Neutrophil (primary cell): ENCODE results near the gene ITPRID1.

Source experiments
- H3K27ac ChIP-seq: fragments of 200-600 bp; sonication (generic); 2 replicates; pipeline ENCODE4 v1.5.1; 2016; ENCODE audit warnings: mild to moderate bottlenecking, moderate library complexity
- H3K27me3 ChIP-seq: fragments of 200-600 bp; sonication (generic); 2 replicates; pipeline ENCODE4 v1.6.0; 2016; ENCODE audit warnings: mild to moderate bottlenecking
- H3K36me3 ChIP-seq: fragments of 200-600 bp; sonication (generic); 2 replicates; pipeline ENCODE4 v1.5.1; 2017
- H3K4me1 ChIP-seq, 2 experiments: fragments of 200-600 bp in 1 of 2; sonication (generic) in 1 of 2; 1 replicate in 1 of 2; 2 replicates in 1 of 2; pipeline versions ENCODE4 v1.5.1 to v1.6.1; 2013 to 2016; ENCODE audit warnings: low read depth in 1 of 2, low read length in 1 of 2, mild to moderate bottlenecking in 1 of 2, moderate library complexity in 1 of 2; ENCODE audit not compliant: control insufficient read depth in 1 of 2, insufficient read depth in 1 of 2
- H3K4me3 ChIP-seq, 2 experiments: fragments of 200-600 bp in 1 of 2; sonication (generic) in 1 of 2; 1 replicate in 1 of 2; 2 replicates in 1 of 2; pipeline ENCODE4 v1.5.1; 2013 to 2016; ENCODE audit warnings: low read depth in 1 of 2, low read length in 1 of 2, mild to moderate bottlenecking in 1 of 2, moderate library complexity in 1 of 2
- H3K9me3 ChIP-seq: fragments of 200-600 bp; sonication (generic); 2 replicates; pipeline ENCODE4 v1.5.1; 2016
- TF ChIP-seq, protein P1 (sequence below): fragments of 200-600 bp; sonication (generic); IDR thresholded peaks from 2 replicates; pipeline ENCODE4 v1.5.1; 2016; ENCODE audit warnings: antibody characterized with exemption

Gene ITPRID1

DNA sequence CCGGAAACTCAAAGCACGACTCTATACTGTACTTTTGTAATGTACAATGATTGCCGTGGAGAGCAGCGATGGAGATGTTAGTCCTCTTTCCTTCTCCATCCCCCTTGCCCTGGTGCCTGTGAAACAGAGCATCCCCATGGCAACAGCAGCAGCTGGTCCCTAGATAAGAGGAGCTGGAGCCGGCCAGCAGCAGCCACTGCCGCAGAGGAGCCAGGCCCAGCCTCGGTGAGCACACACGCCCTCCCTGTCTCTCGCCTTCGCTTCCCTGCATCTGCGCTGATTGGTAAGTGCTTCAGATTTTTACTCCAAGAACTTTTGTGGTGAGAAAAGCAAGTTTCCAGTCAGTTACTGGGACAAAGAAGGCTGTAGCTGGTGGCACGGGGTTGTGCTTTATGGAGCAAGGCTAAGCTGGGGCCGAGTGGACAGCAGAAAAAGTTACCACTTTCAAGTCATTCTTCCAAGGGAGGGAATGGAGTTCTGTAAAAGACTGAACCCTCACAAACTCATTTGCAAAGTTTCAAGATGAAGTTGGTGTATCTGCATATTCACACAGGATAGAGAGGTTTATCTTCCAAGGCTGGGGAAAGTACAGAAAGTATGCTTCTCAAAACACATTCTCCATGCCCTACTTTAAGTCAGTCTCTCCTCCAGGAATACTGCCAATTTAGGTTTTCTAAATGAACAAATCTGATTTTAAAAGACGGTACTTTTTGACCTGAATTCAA lies 173.3 kb downstream of the ITPRID1 start, which contains the start of gene PPP1R17:
Gene PPP1R17, plus strand, starts transcription at position 192 of the 725 bp plus-strand sequence. CDS start 5,227 bp downstream, outside the sequence.
- no peak within 1 kb of the TSS for H3K4me3 ChIP-seq
- H3K27ac ChIP-seq, result no peak within 1 kb of the TSS
- no peaks in the 10 kb centered on the region for H3K9me3 ChIP-seq
- no peaks in the 10 kb centered on the region for H3K36me3 ChIP-seq
- H3K27me3 ChIP-seq, result peaks cover 11% of the 10 kb centered on the region
- H3K4me1 ChIP-seq, result no peaks in the 10 kb centered on the region
- TF ChIP-seq, protein P1, sequence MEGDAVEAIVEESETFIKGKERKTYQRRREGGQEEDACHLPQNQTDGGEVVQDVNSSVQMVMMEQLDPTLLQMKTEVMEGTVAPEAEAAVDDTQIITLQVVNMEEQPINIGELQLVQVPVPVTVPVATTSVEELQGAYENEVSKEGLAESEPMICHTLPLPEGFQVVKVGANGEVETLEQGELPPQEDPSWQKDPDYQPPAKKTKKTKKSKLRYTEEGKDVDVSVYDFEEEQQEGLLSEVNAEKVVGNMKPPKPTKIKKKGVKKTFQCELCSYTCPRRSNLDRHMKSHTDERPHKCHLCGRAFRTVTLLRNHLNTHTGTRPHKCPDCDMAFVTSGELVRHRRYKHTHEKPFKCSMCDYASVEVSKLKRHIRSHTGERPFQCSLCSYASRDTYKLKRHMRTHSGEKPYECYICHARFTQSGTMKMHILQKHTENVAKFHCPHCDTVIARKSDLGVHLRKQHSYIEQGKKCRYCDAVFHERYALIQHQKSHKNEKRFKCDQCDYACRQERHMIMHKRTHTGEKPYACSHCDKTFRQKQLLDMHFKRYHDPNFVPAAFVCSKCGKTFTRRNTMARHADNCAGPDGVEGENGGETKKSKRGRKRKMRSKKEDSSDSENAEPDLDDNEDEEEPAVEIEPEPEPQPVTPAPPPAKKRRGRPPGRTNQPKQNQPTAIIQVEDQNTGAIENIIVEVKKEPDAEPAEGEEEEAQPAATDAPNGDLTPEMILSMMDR, result no peak

DNA sequence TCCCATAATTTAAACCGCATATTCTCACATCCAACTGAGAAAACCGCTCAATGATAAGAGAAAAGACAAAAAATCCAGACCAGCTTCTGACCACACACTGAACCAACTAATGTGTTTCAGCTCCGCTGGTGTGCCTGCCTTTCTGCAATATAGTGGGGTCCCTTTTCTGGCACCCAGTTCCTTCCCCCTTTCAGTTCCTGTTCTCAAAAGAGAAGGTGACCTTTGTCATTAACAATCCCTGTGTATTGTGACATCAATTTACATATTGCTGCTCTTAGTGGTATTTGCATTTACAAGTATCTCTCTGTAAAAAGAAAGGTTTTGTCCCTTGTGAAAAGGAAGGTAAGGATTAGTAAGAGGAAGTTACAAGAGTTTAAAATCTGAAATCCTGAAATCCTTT lies 174.5 kb downstream of the ITPRID1 start:
- Histone ChIP-seq H3K9me3 (no peaks in the 10 kb centered on the region), H3K4me3 (no peak overlapping the region), H3K27ac (peak overlapping the region; percentile 18), H3K36me3 (no peaks in the 10 kb centered on the region), H3K27me3 (peaks cover 17% of the 10 kb centered on the region), H3K4me1 (no peaks in the 10 kb centered on the region)
- TF ChIP-seq, protein P1, result no peak

DNA sequence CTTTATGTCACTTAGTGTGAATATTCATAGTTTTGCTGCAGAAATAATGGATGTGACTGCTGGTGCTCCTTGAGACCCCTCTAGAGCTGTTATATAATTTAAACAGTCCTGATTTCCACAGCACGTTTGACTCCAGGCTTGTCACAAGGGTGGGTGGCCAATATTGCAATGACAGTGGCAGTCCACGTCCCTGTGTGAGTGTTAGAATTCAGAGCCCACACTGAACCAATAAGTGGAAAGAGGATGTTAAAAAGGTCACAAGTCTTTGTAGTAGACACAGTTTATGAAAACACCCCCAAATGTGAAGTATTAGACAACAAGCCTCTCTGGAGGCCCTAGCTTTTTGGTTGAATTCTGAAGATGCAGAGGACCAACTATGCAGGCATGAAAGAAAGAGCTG lies 175.1 kb downstream of the ITPRID1 start:
- H3K36me3 ChIP-seq, result no peaks in the 10 kb centered on the region
- H3K9me3 ChIP-seq, result no peaks in the 10 kb centered on the region
- H3K27ac ChIP-seq, result peak overlapping the region; percentile 0
- no peak overlapping the region for H3K4me3 ChIP-seq
- TF ChIP-seq, protein P1, result no peak
- H3K4me1 ChIP-seq, result no peaks in the 10 kb centered on the region
- peaks cover 17% of the 10 kb centered on the region for H3K27me3 ChIP-seq

DNA sequence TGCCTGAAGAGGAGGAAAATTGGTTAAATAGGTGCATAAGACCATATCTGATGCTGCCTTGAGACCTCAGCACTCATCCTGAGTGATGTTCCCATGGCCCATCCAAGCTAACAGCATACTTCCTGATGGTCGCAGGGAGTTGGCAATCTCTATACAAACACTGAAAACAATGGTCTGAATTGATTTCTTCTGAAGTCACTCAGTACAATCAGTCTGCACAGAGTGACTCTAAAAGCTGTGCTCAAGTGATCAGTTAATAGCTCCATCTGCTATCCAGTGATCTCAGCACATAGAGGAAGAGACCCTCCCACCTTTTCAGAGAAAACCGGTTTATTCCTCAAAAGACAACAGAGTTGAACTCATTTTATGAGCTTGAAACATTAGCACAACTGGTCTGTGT lies 177.0 kb downstream of the ITPRID1 start:
- no peaks in the 10 kb centered on the region for H3K4me1 ChIP-seq
- no peaks in the 10 kb centered on the region for H3K9me3 ChIP-seq
- no peaks in the 10 kb centered on the region for H3K36me3 ChIP-seq
- H3K27me3 ChIP-seq, result peaks cover 19% of the 10 kb centered on the region
- H3K27ac ChIP-seq, result no peak overlapping the region
- no peak overlapping the region for H3K4me3 ChIP-seq
- TF ChIP-seq, protein P1, result no peak

DNA sequence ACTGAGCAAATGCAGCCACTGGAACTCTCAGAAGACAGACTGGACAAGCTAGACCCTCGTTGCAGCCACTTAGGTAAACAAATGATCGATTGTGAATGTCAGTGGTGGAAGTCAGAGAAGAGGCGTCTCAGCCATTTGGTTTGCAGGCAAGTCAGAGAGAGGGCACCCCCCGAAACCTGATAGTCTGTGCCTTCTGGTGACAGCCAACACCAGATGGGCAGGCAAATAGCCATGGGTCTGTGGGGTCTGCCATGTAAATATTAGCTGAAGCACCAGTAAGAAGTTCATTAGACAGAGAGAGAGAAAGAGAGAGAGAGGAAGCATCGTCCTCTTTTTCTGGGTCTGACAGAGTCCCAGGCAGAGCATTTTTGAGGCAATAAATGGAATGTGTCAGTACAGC lies 178.6 kb downstream of the ITPRID1 start:
- Histone ChIP-seq H3K9me3 (no peaks in the 10 kb centered on the region), H3K27me3 (peaks cover 28% of the 10 kb centered on the region), H3K4me1 (no peaks in the 10 kb centered on the region), H3K27ac (no peak overlapping the region), H3K4me3 (no peak overlapping the region), H3K36me3 (no peaks in the 10 kb centered on the region)
- TF ChIP-seq, protein P1, result no peak
